Kidney (tissue), 14 donors: ENCODE results near the gene INHBB. TPM values are rescaled to one million over a fixed set of nuclear protein-coding genes. Genes with fewer than 3 reads are reported as not detected.

Experiments used
- DNase-seq, 5 donors: peaks; one replicate each; pipeline ENCODE4 v3.0.0-alpha.2; 2013 to 2020
- FAIRE-seq: peaks from 2 replicates; lab custom pipeline; 2012; peaks lifted over from hg19 to GRCh38; lab: Jason Lieb, UNC
- H3K27ac ChIP-seq, 2 donors: one replicate each; pipeline ENCODE4 v1.7.0; 2013; ENCODE audit warnings: low read depth in 2 of 2, low read length in 2 of 2, inconsistent platforms in 1 of 2
- H3K27me3 ChIP-seq: one replicate; pipeline ENCODE4 v1.7.1; 2013; ENCODE audit warnings: low read length, inconsistent platforms; ENCODE audit not compliant: control insufficient read depth, insufficient read depth
- H3K36me3 ChIP-seq, 3 donors: one replicate each; pipeline versions ENCODE4 v1.7.0 to v1.7.1; 2013; ENCODE audit warnings: low read length in 3 of 3, control low read depth in 1 of 3, inconsistent platforms in 1 of 3; ENCODE audit not compliant: insufficient read depth in 3 of 3, control insufficient read depth in 2 of 3
- H3K4me1 ChIP-seq, 3 donors: one replicate each; pipeline versions ENCODE4 v1.7.0 to v1.7.1; 2013; ENCODE audit warnings: low read length in 3 of 3, inconsistent platforms in 1 of 3, low read depth in 1 of 3; ENCODE audit not compliant: control insufficient read depth in 2 of 3, insufficient read depth in 2 of 3
- H3K4me3 ChIP-seq, 3 donors: one replicate each; pipeline versions ENCODE4 v1.7.0 to v1.8.1; 2013; ENCODE audit warnings: low read length in 3 of 3, control low read depth in 1 of 3, inconsistent platforms in 1 of 3
- H3K9ac ChIP-seq, 3 donors: one replicate each; pipeline versions ENCODE4 v1.7.0 to v1.7.1; 2013; ENCODE audit warnings: low read length in 3 of 3, control low read depth in 1 of 3, inconsistent platforms in 1 of 3
- H3K9me3 ChIP-seq, 3 donors: one replicate each; pipeline versions ENCODE4 v1.7.0 to v1.7.1; 2013; ENCODE audit warnings: low read length in 3 of 3, control low read depth in 1 of 3, inconsistent platforms in 1 of 3; ENCODE audit not compliant: control insufficient read depth in 2 of 3, insufficient read depth in 1 of 3
- intact Hi-C: fragments of 100-400 bp; cut with DNase I; formaldehyde crosslinking; loops from one replicate; pipeline ENCODE4 v1.11.1; 2022
- polyA plus RNA-seq: library from polyadenylated mRNA; stranded (reverse); fragments of 350-450 nt; fragmentation: Illumina TruSeq; extraction: RNeasy Lipid Tissue Mini Kit (QIAGEN cat#74804); gene quantifications from one replicate; pipeline ENCODE4 v1.2.3, GENCODE V29; 2014; ENCODE audit warnings: low read depth, low replicate concordance; ENCODE audit not compliant: insufficient read depth
- total RNA-seq: library from RNA; stranded (reverse); fragmentation: NEBNext Ultra II Directional; extraction: Animal tissue kit (Norgen Biotek cat#: 25700); gene quantifications from one replicate; pipeline ENCODE4 v1.2.1, GENCODE V29; 2021
- TF ChIP-seq, protein P1 (sequence below): IDR thresholded peaks from 3 replicates; pipeline ENCODE4 v1.5.1; 2012; ENCODE audit warnings: mild to moderate bottlenecking, moderate library complexity, borderline replicate concordance; ENCODE audit not compliant: insufficient read depth; ENCODE audit errors: extremely low read depth
- donor health status: control.
- donor health status: control.
- donor health status: control.
- donor health status: control.
- donor health status: control.
- donor health status: DM: yes; HTN: yes; CAD: no.
- donor health status: Normal renal cell carcinoma (clear cell type).

Gene INHBB
- total and polyA plus RNA-seq, 2 donors from 2014 or later, result 0.49 to 3.7 TPM

DNA sequence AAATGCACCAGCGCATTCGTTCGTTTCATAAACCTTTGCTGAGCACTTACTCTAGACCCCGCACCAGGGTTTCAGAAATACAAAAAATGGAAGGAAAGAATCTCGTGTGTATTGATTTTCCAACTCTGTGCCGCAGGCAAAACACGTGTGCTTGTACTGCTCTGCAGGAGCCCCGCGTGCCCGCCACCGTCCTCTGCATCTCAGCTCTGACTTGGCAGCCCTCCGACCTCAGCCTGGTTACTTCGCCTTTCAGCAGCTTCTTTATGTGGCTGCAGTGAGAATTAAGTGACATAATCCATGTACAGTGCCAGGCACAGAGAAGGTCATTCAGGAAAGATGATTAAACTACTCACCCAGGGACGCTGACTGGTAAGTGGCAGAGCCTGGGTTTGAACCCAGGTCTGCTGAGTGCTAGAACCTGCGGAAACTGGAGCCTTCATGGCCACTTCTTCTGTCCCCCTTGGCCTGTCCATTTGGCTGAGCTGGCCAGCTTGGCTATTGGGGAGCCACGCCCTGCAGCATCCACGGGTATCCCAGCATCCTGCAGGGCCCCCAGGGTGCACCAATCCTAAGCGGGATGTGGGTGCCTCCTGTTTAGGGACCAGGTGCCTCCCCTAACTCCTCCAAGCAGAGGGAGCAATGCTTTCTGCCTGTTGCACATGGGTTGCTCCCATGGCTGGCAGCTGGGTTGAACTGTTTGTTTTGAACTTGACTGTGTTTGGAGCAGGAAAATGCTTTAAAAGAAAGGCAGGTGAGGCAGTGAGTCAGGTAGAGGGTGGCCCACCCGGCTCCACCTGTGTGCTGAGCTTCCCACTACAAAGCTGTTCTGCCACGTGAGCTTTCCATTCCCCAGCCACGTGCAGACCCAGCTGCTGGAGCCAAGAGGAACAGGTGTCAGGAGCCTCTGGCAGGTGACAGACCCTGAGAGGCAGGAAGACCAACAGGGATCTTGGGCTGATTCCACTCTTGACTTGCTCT lies 34.3 kb downstream of the INHBB start:
- FAIRE-seq (no peak), DNase-seq (peak in 1 of 5 donors; percentile 53)
- Histone ChIP-seq H3K4me1 (no peaks in the 10 kb centered on the region), H3K36me3 (no peaks in the 10 kb centered on the region), H3K9me3 (no peaks in the 10 kb centered on the region), H3K9ac (no peak overlapping the region), H3K4me3 (no peak overlapping the region), H3K27me3 (no peaks in the 10 kb centered on the region), H3K27ac (no peak overlapping the region)
- TF ChIP-seq, protein P1, sequence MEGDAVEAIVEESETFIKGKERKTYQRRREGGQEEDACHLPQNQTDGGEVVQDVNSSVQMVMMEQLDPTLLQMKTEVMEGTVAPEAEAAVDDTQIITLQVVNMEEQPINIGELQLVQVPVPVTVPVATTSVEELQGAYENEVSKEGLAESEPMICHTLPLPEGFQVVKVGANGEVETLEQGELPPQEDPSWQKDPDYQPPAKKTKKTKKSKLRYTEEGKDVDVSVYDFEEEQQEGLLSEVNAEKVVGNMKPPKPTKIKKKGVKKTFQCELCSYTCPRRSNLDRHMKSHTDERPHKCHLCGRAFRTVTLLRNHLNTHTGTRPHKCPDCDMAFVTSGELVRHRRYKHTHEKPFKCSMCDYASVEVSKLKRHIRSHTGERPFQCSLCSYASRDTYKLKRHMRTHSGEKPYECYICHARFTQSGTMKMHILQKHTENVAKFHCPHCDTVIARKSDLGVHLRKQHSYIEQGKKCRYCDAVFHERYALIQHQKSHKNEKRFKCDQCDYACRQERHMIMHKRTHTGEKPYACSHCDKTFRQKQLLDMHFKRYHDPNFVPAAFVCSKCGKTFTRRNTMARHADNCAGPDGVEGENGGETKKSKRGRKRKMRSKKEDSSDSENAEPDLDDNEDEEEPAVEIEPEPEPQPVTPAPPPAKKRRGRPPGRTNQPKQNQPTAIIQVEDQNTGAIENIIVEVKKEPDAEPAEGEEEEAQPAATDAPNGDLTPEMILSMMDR, result no peak
- intact Hi-C loops, result no loop called here

DNA sequence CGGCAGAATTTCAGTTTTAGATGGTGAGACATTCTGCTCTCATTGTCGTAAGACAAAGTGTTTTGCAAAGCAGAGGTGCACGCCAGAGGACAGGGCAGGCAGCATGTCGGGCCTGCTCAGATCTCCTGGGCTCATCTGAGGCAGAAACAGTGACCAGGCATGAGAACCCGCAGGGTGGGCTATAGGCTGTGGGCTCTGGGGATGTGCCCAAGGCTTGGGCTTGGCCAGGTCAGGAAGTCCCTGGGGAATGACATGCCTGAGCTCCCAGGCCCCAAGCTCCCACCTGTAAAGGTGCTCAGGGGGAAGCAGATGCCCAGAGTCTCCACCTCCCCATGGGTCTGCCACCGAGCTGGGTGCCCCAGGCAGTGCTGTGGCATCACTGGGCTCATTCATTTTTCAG lies 35.3 kb downstream of the INHBB start:
- Histone ChIP-seq H3K4me1 (no peaks in the 10 kb centered on the region), H3K36me3 (no peaks in the 10 kb centered on the region), H3K4me3 (no peak overlapping the region), H3K9me3 (no peaks in the 10 kb centered on the region), H3K27me3 (no peaks in the 10 kb centered on the region), H3K27ac (no peak overlapping the region), H3K9ac (no peak overlapping the region)
- intact Hi-C loops, result no loop called here
- TF ChIP-seq, protein P1, result no peak
- DNase-seq (peak in 1 of 5 donors; percentile 44), FAIRE-seq (no peak)

DNA sequence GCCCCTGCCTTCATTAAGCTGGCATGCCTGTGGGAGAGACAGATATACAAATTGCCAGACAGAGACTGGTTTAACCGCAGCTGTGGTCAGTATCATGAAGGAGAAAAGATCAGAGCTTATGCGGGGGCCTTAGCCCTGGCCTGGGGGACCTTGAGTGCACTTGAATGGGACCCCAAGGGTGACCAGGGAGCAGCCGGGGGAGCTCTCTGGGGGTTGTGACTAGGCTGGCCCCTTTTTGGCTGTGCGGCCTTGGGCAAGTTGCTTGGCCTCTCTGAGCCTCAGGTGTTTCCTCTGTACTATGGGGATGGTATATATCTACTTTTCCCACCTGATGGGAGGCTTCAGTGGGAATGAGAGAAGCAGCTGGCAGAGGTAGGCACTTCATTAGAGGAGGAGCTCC lies 35.7 kb downstream of the INHBB start:
- no peaks in the 10 kb centered on the region for H3K9me3 ChIP-seq
- peak in 1 of 5 donors; percentile 27 for DNase-seq
- no peaks in the 10 kb centered on the region for H3K27me3 ChIP-seq
- intact Hi-C loops, result no loop called here
- H3K4me3 ChIP-seq, result no peak overlapping the region
- no peak for FAIRE-seq
- no peak overlapping the region for H3K27ac ChIP-seq
- no peak overlapping the region for H3K9ac ChIP-seq
- H3K4me1 ChIP-seq, result no peaks in the 10 kb centered on the region
- TF ChIP-seq, protein P1, result no peak
- H3K36me3 ChIP-seq, result no peaks in the 10 kb centered on the region
